Kidney (tissue), 14 donors: ENCODE measurements around the gene NAP1L1. TPM values are rescaled to one million over a fixed set of nuclear protein-coding genes. Genes with fewer than 3 reads are reported as not detected.

Source experiments
- DNase-seq, 5 donors: peaks; one replicate each; pipeline ENCODE4 v3.0.0-alpha.2; 2013 to 2020
- FAIRE-seq: peaks from 2 replicates; lab custom pipeline; 2012; peaks lifted over from hg19 to GRCh38; lab: Jason Lieb, UNC
- H3K27ac ChIP-seq, 2 donors: one replicate each; pipeline ENCODE4 v1.7.0; 2013; ENCODE audit warnings: low read depth in 2 of 2, low read length in 2 of 2, inconsistent platforms in 1 of 2
- H3K27me3 ChIP-seq: one replicate; pipeline ENCODE4 v1.7.1; 2013; ENCODE audit warnings: low read length, inconsistent platforms; ENCODE audit not compliant: control insufficient read depth, insufficient read depth
- H3K36me3 ChIP-seq, 3 donors: one replicate each; pipeline versions ENCODE4 v1.7.0 to v1.7.1; 2013; ENCODE audit warnings: low read length in 3 of 3, control low read depth in 1 of 3, inconsistent platforms in 1 of 3; ENCODE audit not compliant: insufficient read depth in 3 of 3, control insufficient read depth in 2 of 3
- H3K4me1 ChIP-seq, 3 donors: one replicate each; pipeline versions ENCODE4 v1.7.0 to v1.7.1; 2013; ENCODE audit warnings: low read length in 3 of 3, inconsistent platforms in 1 of 3, low read depth in 1 of 3; ENCODE audit not compliant: control insufficient read depth in 2 of 3, insufficient read depth in 2 of 3
- H3K4me3 ChIP-seq, 3 donors: one replicate each; pipeline versions ENCODE4 v1.7.0 to v1.8.1; 2013; ENCODE audit warnings: low read length in 3 of 3, control low read depth in 1 of 3, inconsistent platforms in 1 of 3
- H3K9ac ChIP-seq, 3 donors: one replicate each; pipeline versions ENCODE4 v1.7.0 to v1.7.1; 2013; ENCODE audit warnings: low read length in 3 of 3, control low read depth in 1 of 3, inconsistent platforms in 1 of 3
- H3K9me3 ChIP-seq, 3 donors: one replicate each; pipeline versions ENCODE4 v1.7.0 to v1.7.1; 2013; ENCODE audit warnings: low read length in 3 of 3, control low read depth in 1 of 3, inconsistent platforms in 1 of 3; ENCODE audit not compliant: control insufficient read depth in 2 of 3, insufficient read depth in 1 of 3
- CTCF ChIP-seq: IDR thresholded peaks from 3 replicates; pipeline ENCODE4 v1.5.1; 2012; ENCODE audit warnings: mild to moderate bottlenecking, moderate library complexity, borderline replicate concordance; ENCODE audit not compliant: insufficient read depth; ENCODE audit errors: extremely low read depth
- intact Hi-C: fragments of 100-400 bp; cut with DNase I; formaldehyde crosslinking; loops from one replicate; pipeline ENCODE4 v1.11.1; 2022
- polyA plus RNA-seq: library from polyadenylated mRNA; stranded (reverse); fragments of 350-450 nt; fragmentation: Illumina TruSeq; extraction: RNeasy Lipid Tissue Mini Kit (QIAGEN cat#74804); gene quantifications from one replicate; pipeline ENCODE4 v1.2.3, GENCODE V29; 2014; ENCODE audit warnings: low read depth, low replicate concordance; ENCODE audit not compliant: insufficient read depth
- total RNA-seq: library from RNA; stranded (reverse); fragmentation: NEBNext Ultra II Directional; extraction: Animal tissue kit (Norgen Biotek cat#: 25700); gene quantifications from one replicate; pipeline ENCODE4 v1.2.1, GENCODE V29; 2021
- donor health status: control.
- donor health status: control.
- donor health status: control.
- donor health status: control.
- donor health status: control.
- donor health status: DM: yes; HTN: yes; CAD: no.
- donor health status: Normal renal cell carcinoma (clear cell type).

The NAP1L1 gene
- total and polyA plus RNA-seq, 2 donors from 2014 or later = 180 to 288 TPM

GRCh38 chr12:76083246-76083903 is 1.1 kb downstream of the NAP1L1 start:
- DNase-seq = peak in 2 of 5 donors; percentile 8 to 14
- intact Hi-C loops = no loop called here

DNA sequence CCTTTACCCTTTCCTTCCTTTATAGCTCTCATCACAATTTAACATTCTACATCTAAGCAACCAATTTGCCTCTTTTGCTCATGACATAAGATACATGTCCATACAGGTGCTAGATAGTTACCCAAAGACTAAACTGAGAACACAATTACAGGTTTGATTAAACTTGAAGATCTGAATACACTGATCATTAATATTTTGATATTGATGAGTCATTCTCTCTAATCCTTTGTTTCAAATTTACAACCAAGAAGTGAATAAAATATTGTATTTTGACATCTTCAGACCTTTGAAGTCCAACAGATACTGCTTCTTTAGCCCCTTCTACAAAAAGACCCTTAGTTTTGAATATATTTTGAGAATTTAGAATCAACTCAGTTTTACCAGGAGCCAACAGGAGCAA is 2.6 kb downstream of the NAP1L1 start:
- no peak overlapping the region for H3K27ac ChIP-seq
- DNase-seq (no peak), FAIRE-seq (no peak)
- no peak for TF ChIP-seq CTCF
- no peaks in the 10 kb centered on the region for H3K27me3 ChIP-seq
- peaks cover 0 to 8% (median 0%) of the 10 kb centered on the region in 3 donors for H3K4me1 ChIP-seq
- H3K9ac ChIP-seq = no peak overlapping the region
- no peak overlapping the region for H3K4me3 ChIP-seq
- H3K9me3 ChIP-seq = no peaks in the 10 kb centered on the region
- intact Hi-C loops = no loop called here
- H3K36me3 ChIP-seq = no peaks in the 10 kb centered on the region

More at GRCh38 chr12:76083246-76083903, 1.1 kb downstream of the NAP1L1 start:
- H3K4me3 ChIP-seq = peak overlapping the region; percentile 55 to 88 (median 86)
- H3K36me3 ChIP-seq = no peaks in the 10 kb centered on the region
- no peaks in the 10 kb centered on the region for H3K9me3 ChIP-seq
- H3K27ac ChIP-seq = peak overlapping the region; percentile 97 to 98
- FAIRE-seq = no peak
- no peak for TF ChIP-seq CTCF
- peaks cover 0 to 8% (median 0%) of the 10 kb centered on the region in 3 donors for H3K4me1 ChIP-seq
- peak overlapping the region; percentile 20 to 83 (median 47) for H3K9ac ChIP-seq
- no peaks in the 10 kb centered on the region for H3K27me3 ChIP-seq

DNA sequence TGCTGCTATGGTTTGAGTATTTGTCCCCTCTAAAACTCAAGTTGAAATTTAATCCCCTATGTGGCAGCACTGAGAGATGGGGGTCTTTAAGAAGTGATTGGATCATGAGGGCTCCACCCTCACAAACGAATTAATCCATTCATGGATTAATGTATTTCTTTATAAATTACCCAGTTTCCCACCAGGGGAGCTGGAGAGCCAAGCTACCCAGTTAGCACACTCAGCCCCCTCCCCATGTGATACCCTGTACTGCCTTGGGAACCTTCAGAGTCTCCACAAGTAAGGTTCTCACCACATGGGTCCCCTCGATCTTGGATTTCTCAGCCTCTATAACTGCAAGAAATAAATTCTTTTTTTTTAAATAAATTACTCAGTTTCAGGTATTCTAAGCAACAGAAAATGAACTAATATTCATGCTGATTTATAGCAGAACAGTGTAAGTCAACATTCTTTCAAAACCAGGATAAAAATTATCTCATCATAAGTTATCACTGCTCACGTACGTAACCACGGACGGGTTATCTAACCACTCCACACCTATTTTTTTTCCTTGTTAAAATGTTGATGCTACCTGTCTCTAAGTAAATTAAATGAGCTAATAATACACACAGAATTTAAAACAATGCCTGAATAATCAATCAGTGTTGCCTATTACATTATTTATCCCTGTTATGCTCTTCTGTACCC is 3.6 kb downstream of the NAP1L1 start:
- Histone ChIP-seq H3K9me3 (no peaks in the 10 kb centered on the region), H3K27me3 (no peaks in the 10 kb centered on the region), H3K36me3 (no peaks in the 10 kb centered on the region), H3K4me1 (peaks cover 0 to 8% (median 0%) of the 10 kb centered on the region in 3 donors), H3K4me3 (no peak overlapping the region), H3K9ac (no peak overlapping the region), H3K27ac (no peak overlapping the region)
- DNase-seq (no peak), FAIRE-seq (no peak)
- intact Hi-C loops = no loop called here
- TF ChIP-seq CTCF = no peak
